ENCODE results near the gene RERG.

The RERG gene

GRCh38 chr12:15209782-15210181 is 11.4 kb downstream of the RERG start:
- Histone ChIP-seq H4K20me1 (ENCODE audit: insufficient read depth, low read length) (no peaks in the 10 kb centered on the region), H3K36me3 (replicated peaks; ENCODE audit: insufficient read depth, low read length) (no peaks in the 10 kb centered on the region), H3K9ac (ENCODE audit: low read length) (no peak overlapping the region), H3K79me2 (ENCODE audit: low read length) (no peaks in the 10 kb centered on the region), H3K27ac (ENCODE audit: low read length) (no peak overlapping the region), H2AFZ (ENCODE audit: low read length) (no peak overlapping the region), H3K4me2 (ENCODE audit: low read depth, low read length) (no peak overlapping the region), H3K4me3 (ENCODE audit: low read length) (no peak overlapping the region), H3K9me2 (replicated peaks; ENCODE audit: insufficient read depth, low read length) (no peaks in the 10 kb centered on the region), H3F3A (ENCODE audit: insufficient read depth, low read length) (no peaks in the 10 kb centered on the region), H3K9me3 (replicated peaks; ENCODE audit: insufficient read depth, low read length) (no peaks in the 10 kb centered on the region), H3K27me3 (replicated peaks; ENCODE audit: insufficient read depth, low read length) (no peaks in the 10 kb centered on the region), H3K4me1 (ENCODE audit: low read length) (no peaks in the 10 kb centered on the region)
- TF ChIP-seq CTCF (IDR thresholded peaks at IDR 0.05; ENCODE audit: low read length), result no peak
- TF ChIP-seq EZH2phosphoT487 (IDR thresholded peaks at IDR 0.05; ENCODE audit: low read length), result no peak
- no peak for TF ChIP-seq EZH2 (optimal IDR thresholded peaks at IDR 0.05; ENCODE audit: low read depth, low read length)
- no peak for DNase-seq

- no peaks in the 10 kb centered on the region for H3K4me1 ChIP-seq (ENCODE audit: low read length)
- H3K4me2 ChIP-seq (ENCODE audit: low read depth, low read length), result no peak overlapping the region
- H2AFZ ChIP-seq (ENCODE audit: low read length), result no peak overlapping the region
- DNase-seq, result no peak
- H3K9ac ChIP-seq (ENCODE audit: low read length), result no peak overlapping the region
- no peak overlapping the region for H3K4me3 ChIP-seq (ENCODE audit: low read length)
- no peaks in the 10 kb centered on the region for H3K9me3 ChIP-seq (replicated peaks; ENCODE audit: insufficient read depth, low read length)
- H4K20me1 ChIP-seq (ENCODE audit: insufficient read depth, low read length), result no peaks in the 10 kb centered on the region
- H3F3A ChIP-seq (ENCODE audit: insufficient read depth, low read length), result no peaks in the 10 kb centered on the region
- H3K79me2 ChIP-seq (ENCODE audit: low read length), result no peaks in the 10 kb centered on the region
- no peaks in the 10 kb centered on the region for H3K27me3 ChIP-seq (replicated peaks; ENCODE audit: insufficient read depth, low read length)
- no peaks in the 10 kb centered on the region for H3K9me2 ChIP-seq (replicated peaks; ENCODE audit: insufficient read depth, low read length)
- TF ChIP-seq CTCF (IDR thresholded peaks at IDR 0.05; ENCODE audit: low read length) (no peak), EZH2 (optimal IDR thresholded peaks at IDR 0.05; ENCODE audit: low read depth, low read length) (no peak)
- H3K36me3 ChIP-seq (replicated peaks; ENCODE audit: insufficient read depth, low read length), result no peaks in the 10 kb centered on the region
- H3K27ac ChIP-seq (ENCODE audit: low read length), result no peak overlapping the region
These were observed 12.2 kb downstream of the RERG start for GRCh38 chr12:15208871-15209656.

GRCh38 chr12:15208140-15208539 is 13.1 kb downstream of the RERG start:
- Histone ChIP-seq H3K4me3 (ENCODE audit: low read length) (no peak overlapping the region), H3K4me2 (ENCODE audit: low read depth, low read length) (no peak overlapping the region), H4K20me1 (ENCODE audit: insufficient read depth, low read length) (no peaks in the 10 kb centered on the region), H3K9me2 (replicated peaks; ENCODE audit: insufficient read depth, low read length) (no peaks in the 10 kb centered on the region), H3K9me3 (replicated peaks; ENCODE audit: insufficient read depth, low read length) (no peaks in the 10 kb centered on the region), H3K27me3 (replicated peaks; ENCODE audit: insufficient read depth, low read length) (no peaks in the 10 kb centered on the region), H3K9ac (ENCODE audit: low read length) (no peak overlapping the region), H3F3A (ENCODE audit: insufficient read depth, low read length) (no peaks in the 10 kb centered on the region), H2AFZ (ENCODE audit: low read length) (no peak overlapping the region), H3K4me1 (ENCODE audit: low read length) (no peaks in the 10 kb centered on the region), H3K36me3 (replicated peaks; ENCODE audit: insufficient read depth, low read length) (no peaks in the 10 kb centered on the region), H3K27ac (ENCODE audit: low read length) (no peak overlapping the region), H3K79me2 (ENCODE audit: low read length) (no peaks in the 10 kb centered on the region)
- no peak for TF ChIP-seq EZH2 (optimal IDR thresholded peaks at IDR 0.05; ENCODE audit: low read depth, low read length)
- peak; percentile 12 for TF ChIP-seq CTCF (IDR thresholded peaks at IDR 0.05; ENCODE audit: low read length)
- no peak for DNase-seq
